GM12865 (cell line): Measurements from ENCODE around the gene SPRED2.

ENCODE experiments used
- DNase-seq: peaks from one replicate; pipeline ENCODE4 v3.0.0; 2010; ENCODE audit warnings: low read depth
- H3K4me3 ChIP-seq: 2 replicates; pipeline ENCODE4 v1.5.1; 2011; ENCODE audit warnings: mild to moderate bottlenecking, low read depth, low read length, control low read depth
- CTCF ChIP-seq: IDR thresholded peaks from 2 replicates; pipeline ENCODE4 v1.5.1; 2011; ENCODE audit warnings: low read length, control low read depth, low read depth, inconsistent platforms; ENCODE audit not compliant: insufficient read depth; ENCODE audit errors: missing control alignments

The SPRED2 gene

DNA sequence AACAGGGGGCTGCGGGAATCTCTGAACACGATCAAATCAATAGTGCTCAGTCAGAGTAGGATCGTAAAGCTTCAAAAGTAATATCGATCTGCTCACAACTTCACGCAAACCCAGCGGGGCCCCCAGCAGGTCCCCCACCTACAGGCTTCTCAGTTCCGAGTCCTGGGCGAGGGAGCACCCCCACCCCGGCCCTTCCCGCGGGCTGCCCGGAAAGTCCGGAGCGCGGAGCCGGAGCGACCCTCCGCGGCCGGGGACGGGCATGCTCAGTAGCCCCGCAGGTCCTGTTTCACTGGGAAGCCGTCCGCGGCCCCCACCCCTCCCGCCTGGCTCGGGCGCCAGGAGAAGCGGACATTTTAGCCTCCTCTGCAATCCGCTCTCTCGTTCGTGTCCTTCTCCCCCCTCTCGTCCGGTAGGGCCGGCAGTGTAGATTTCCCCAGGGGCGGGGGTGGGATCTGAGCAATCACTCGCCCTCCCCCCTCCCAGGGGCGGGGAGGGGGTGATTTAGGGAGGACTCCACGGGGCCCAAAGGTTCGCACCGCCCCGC is 3.3 kb upstream of the SPRED2 start:
- peak; percentile 65 for DNase-seq
- no peak for TF ChIP-seq CTCF
- peak overlapping the region; percentile 65 for H3K4me3 ChIP-seq

DNA sequence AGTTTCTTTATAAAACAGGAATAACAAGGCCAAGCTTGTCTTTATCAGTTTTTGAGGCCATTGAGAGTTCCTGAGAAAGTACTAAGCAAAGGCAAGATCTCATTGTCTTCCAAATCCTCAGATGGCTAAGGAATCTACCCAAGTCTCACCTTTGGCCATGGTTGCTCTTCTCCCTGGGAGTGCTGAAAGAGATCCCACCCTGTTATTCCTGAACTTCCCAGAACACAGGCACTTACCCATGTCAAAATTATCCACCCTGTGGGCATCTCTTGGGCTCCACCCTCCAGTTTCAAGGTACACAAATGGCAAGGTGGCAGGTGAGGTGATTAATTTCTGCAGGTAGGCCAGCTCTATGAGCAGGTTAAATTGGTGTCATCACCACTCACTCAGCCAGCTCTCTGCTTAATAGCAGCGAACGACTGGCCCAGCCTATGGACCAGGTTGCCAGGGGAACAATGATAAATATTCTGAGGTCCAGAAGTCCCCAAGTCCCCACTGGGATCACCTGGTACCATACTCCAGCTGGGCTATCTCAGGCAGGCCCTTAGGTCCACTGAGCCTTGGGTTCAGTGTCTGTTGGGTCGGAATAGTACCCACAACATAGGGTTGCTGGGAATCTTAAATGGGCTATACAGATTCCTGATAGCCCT is 2.3 kb upstream of the SPRED2 start:
- TF ChIP-seq CTCF = no peak
- no peak for DNase-seq
- H3K4me3 ChIP-seq = no peak overlapping the region

DNA sequence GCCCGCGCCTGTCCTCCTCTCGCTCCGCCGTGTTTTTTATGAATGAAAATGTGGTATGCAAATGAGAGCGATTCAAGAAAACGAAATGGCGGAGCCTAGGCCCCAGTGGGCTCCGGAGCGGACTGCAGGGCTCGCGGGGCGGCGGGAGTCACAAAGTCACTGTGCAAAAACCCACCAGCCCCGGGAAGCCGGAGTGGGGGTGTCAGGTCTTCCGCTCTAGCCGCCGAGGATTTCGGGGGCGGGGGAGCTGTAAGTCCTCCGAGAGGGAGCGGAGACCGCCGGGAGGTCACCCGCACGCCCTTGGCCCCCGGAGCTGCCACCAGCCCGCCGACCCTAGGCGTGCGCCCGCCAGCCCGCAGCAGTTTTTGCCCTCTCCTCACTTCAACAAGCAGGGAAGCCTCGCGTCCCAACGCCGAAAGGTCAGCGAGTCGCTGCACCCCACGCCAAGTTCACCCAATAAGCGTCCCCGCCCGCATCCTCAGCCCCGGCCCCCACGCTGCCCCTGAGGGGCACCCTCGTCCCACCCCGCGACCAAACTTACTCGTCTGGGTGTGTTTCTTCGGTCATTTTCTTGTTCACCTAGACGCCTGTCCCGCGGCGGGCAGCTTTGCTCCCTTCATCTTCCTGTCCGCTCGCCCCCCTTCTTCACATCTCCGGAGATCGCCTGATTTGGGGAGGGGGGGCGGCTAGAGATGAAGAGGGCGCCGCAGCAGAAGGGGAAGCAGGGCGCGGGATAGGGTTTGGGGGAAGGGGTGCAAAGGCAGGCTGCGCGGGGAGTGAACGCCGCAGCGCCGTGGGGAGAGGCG is 775 bp downstream of the SPRED2 start:
- peak overlapping the region; percentile 62 for H3K4me3 ChIP-seq
- DNase-seq = peak; percentile 65
- no peak for TF ChIP-seq CTCF

DNA sequence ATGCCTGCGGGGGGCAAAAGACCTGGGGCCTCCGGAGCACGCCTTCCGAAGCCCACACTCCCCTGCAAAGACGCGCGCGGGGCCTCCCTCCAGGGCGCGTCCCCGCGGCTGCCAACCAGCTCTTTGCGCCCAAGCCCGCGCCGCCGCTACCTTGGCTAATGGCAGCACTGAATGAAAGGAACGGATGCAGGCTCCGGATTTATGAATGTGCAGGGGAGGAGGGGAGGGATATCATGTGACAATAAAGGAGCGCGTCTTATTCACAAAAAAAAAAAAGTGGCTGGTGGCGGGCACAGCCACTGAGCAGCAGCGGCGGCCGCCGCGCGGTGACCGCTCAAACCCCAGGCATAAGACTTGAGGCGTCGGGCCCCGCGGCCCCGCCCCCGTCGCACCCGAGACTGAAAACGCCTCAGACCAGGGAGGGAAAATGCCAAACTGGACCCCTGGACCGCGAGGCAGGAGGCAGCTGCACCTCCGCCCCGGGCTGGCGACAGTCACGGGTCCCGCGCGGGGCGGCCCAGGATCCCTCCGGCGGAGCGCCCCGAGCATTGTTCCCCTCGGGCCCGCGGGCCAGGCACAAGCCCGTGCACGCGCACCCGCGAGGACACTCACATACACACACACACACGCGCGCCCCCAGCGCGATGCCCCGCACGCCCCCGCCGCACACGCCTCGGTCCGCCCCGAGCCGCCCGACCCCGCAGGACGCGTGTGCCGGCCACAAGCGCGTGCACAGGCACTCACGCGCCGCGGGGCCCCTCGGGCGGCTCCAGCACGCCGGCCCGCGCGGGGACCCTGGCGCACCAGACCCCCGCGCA is 1.6 kb downstream of the SPRED2 start:
- DNase-seq = peak; percentile 60
- TF ChIP-seq CTCF = no peak
- peak overlapping the region; percentile 62 for H3K4me3 ChIP-seq

- H3K4me3 ChIP-seq = peak overlapping the region; percentile 62; the same call in 1 of the 2 replicates
- TF ChIP-seq CTCF = no peak
- no peak for DNase-seq
Measured at GRCh38 chr2:65429786-65430602, 2.4 kb downstream of the SPRED2 start.

DNA sequence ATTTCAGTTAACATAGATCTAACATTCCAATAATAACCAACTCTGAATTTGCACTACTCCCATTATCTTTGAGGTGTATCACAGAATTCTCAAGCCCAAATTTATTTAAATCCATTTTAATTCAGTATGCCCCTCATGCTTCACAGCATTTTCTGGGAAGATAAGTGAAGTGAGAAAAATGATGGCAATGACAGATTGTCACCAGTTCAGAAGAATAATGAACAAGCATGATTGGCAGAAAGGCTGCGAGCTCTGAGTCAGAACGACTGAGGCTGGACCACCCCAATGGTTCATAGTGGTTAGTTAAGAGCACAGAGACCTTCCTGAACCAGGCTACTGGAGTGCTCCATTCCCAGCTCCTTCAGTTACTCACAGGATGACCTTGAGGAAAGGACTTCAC is 4.9 kb downstream of the SPRED2 start:
- no peak overlapping the region for H3K4me3 ChIP-seq
- TF ChIP-seq CTCF = no peak
- no peak for DNase-seq
